ENCODE data around the gene TPT1.
A peak's percentile ranks its signal among the peaks of the same experiment; 100 is the strongest.

TPT1 gene

DNA sequence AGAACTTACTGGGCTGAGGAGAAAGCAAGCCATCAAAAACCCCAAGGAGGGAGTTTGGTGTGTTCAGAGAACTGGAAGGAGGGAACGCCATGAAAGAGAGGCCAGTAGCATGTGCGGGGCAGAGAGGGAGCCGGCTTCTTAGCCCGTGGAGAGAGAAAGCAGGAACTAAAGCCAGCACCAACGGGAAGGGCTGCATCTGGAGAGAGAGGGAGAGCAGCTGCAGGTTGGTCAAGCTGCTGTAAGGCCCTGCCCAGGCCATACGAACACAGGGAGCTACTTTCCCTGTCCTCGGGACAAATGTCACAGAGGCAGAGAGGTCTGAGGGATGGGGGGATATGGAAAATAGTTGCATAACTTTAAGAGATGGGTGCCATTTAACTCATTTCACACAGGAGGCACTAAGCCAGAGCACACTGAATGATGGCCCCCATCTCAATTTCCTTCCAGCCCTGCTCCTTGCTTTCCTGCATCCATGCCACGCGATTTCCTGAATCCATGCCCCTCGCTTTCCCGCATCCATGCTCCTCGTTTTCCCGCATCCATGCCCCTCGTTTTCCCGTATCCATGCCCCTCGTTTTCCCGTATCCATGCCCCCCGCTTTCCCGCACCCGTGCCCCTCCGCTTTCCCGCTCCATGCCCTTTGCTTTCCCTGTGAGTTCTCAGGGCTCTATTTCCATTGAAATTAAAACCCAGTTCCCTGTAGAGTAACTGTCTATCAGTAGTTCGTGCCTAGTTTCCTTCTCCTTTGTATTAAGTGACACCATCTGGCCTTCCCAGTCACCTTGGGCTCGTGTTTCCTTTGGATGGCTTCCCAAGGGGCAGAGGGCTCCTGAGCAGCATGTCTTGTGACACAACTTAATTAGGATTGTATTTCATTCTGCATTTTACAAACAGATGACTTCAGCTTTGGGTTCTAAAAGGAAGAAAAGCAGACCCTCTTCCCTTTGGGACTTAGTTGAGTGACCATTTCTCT lies 31.5 kb upstream of the TPT1 start (continued):
- TF ChIP-seq ZNF10 (tag by site-specific recombination; IDR thresholded peaks at IDR 0.05) (peak; percentile 88), OVOL3 (tag by site-specific recombination; IDR thresholded peaks at IDR 0.05) (peak; percentile 50; the same call in 1 of the 2 replicates), SCRT2 (tag by site-specific recombination; IDR thresholded peaks at IDR 0.05) (no peak), ZNF324 (tag by site-specific recombination; IDR thresholded peaks at IDR 0.05) (peak; percentile 43; the same call in 1 of the 2 replicates), ZNF707 (tag by site-specific recombination; IDR thresholded peaks at IDR 0.05) (peak; percentile 61), ZSCAN23 (tag by site-specific recombination; IDR thresholded peaks at IDR 0.05) (peak; percentile 68; the same call in 1 of the 2 replicates), BCL11A (tag by site-specific recombination; IDR thresholded peaks at IDR 0.05; ENCODE audit: low read depth) (0 out of 2 replicates have a peak, but pooled peaks have one; percentile 20), ZNF114 (tag by site-specific recombination; IDR thresholded peaks at IDR 0.05) (no peak), ZBTB17 (tag by site-specific recombination; IDR thresholded peaks at IDR 0.05) (peak; percentile 83), ZNF600 (tag by site-specific recombination; IDR thresholded peaks at IDR 0.05) (peak; percentile 76), MYNN (tag by site-specific recombination; IDR thresholded peaks at IDR 0.05; ENCODE audit: borderline replicate concordance) (no peak), OSR2 (tag by site-specific recombination; IDR thresholded peaks at IDR 0.05) (peak; percentile 99), ZNF776 (tag by site-specific recombination; IDR thresholded peaks at IDR 0.05; ENCODE audit: borderline replicate concordance) (no peak), ATF2 (tag by site-specific recombination; IDR thresholded peaks at IDR 0.05; ENCODE audit: low read depth) (peak; percentile 67), ZNF121 (tag by site-specific recombination; IDR thresholded peaks at IDR 0.05) (no peak), ZNF555 (tag by site-specific recombination; conservative IDR thresholded peaks at IDR 0.05) (no peak), ZSCAN30 (tag by site-specific recombination; IDR thresholded peaks at IDR 0.05) (peak; percentile 82; the same call in 1 of the 2 replicates), ZXDB (tag by site-specific recombination; IDR thresholded peaks at IDR 0.05) (peak; percentile 51), ZNF843 (tag by site-specific recombination; IDR thresholded peaks at IDR 0.05) (peak; percentile 88), FEZF1 (tag by site-specific recombination; IDR thresholded peaks at IDR 0.05) (peak; percentile 90), ZNF24 (tag by site-specific recombination; IDR thresholded peaks at IDR 0.05) (peak; percentile 95), ZNF202 (tag by site-specific recombination; IDR thresholded peaks at IDR 0.05; ENCODE audit: borderline replicate concordance) (peak; percentile 100), ZNF785 (tag by site-specific recombination; IDR thresholded peaks at IDR 0.05) (no peak), ZNF133 (tag by site-specific recombination; IDR thresholded peaks at IDR 0.05) (no peak), ZNF629 (tag by site-specific recombination; IDR thresholded peaks at IDR 0.05) (peak; percentile 94), ZNF501 (tag by site-specific recombination; IDR thresholded peaks at IDR 0.05) (peak; percentile 58; the same call in 1 of the 2 replicates), ZEB2 (tag by site-specific recombination; IDR thresholded peaks at IDR 0.05) (peak; percentile 86; the same call in 1 of the 2 replicates)
- TF ChIP-seq, protein P1, sequence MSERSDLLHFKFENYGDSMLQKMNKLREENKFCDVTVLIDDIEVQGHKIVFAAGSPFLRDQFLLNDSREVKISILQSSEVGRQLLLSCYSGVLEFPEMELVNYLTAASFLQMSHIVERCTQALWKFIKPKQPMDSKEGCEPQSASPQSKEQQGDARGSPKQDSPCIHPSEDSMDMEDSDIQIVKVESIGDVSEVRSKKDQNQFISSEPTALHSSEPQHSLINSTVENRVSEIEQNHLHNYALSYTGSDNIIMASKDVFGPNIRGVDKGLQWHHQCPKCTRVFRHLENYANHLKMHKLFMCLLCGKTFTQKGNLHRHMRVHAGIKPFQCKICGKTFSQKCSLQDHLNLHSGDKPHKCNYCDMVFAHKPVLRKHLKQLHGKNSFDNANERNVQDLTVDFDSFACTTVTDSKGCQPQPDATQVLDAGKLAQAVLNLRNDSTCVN (tag by site-specific recombination; optimal IDR thresholded peaks at IDR 0.05): peak; percentile 15
- TF ChIP-seq, protein P2, sequence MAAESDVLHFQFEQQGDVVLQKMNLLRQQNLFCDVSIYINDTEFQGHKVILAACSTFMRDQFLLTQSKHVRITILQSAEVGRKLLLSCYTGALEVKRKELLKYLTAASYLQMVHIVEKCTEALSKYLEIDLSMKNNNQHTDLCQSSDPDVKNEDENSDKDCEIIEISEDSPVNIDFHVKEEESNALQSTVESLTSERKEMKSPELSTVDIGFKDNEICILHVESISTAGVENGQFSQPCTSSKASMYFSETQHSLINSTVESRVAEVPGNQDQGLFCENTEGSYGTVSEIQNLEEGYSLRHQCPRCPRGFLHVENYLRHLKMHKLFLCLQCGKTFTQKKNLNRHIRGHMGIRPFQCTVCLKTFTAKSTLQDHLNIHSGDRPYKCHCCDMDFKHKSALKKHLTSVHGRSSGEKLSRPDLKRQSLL (tag by site-specific recombination; IDR thresholded peaks at IDR 0.05): peak; percentile 53; the same call in 1 of the 2 replicates
